Measurements from ENCODE around the gene DIP2B. TPM values are rescaled to one million over a fixed set of nuclear protein-coding genes. Genes with fewer than 3 reads are reported as not detected.
A peak's percentile ranks its signal among the peaks of the same experiment; 100 is the strongest.

Gene DIP2B
- total RNA-seq, 1 experiment from 2014 or later: 29.4 TPM

DNA sequence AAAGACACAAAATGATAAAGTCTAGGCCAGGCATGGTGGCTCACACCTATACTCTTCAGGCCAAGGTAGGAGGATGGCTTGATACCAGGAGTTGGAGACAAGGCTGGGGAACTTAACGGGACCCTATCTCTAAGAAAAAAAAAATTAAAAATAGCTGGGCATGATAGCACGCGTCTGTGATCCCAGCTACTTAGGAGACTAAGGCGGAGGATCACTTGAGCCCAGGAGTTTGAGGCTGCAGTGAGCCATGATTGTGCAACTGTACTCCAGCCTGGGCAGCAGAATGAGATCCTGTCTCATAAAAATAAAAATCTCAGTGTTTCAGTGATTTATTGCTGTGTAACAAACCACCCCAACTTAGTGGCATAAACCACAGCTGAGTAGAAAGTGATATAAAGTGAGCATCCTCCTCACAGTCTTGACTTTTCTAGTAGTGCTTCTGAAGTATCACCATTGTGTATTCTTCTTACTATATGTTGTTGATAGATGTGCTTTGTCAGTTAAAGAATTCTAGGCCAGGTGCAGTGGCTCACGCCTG is 248.5 kb downstream of the DIP2B start:
- H3K36me3 ChIP-seq (ENCODE audit: low read depth): no peaks in the 10 kb centered on the region
- no peaks in the 10 kb centered on the region; the same call in 1 of the 2 replicates for H4K20me1 ChIP-seq (ENCODE audit: insufficient read depth)
- no peak overlapping the region for H3K4me3 ChIP-seq
- DNase-seq: no peak
- no TSS peak for BruUV-seq (replicated peaks)
- H3K27ac ChIP-seq: no peak overlapping the region
- H3K9me3 ChIP-seq (ENCODE audit: insufficient read depth, low read depth): no peaks in the 10 kb centered on the region
- H3K9me2 ChIP-seq (ENCODE audit: insufficient read depth): no peaks in the 10 kb centered on the region
- H2AFZ ChIP-seq: no peak overlapping the region
- no peaks in the 10 kb centered on the region for H3K79me2 ChIP-seq (ENCODE audit: low read depth)
- H3F3A ChIP-seq (ENCODE audit: insufficient read depth, low read depth): peaks cover 7% of the 10 kb centered on the region; the same call in 1 of the 2 replicates
- TF ChIP-seq EZH2 (IDR thresholded peaks at IDR 0.05; ENCODE audit: low read depth): no peak
- TF ChIP-seq, protein P1, sequence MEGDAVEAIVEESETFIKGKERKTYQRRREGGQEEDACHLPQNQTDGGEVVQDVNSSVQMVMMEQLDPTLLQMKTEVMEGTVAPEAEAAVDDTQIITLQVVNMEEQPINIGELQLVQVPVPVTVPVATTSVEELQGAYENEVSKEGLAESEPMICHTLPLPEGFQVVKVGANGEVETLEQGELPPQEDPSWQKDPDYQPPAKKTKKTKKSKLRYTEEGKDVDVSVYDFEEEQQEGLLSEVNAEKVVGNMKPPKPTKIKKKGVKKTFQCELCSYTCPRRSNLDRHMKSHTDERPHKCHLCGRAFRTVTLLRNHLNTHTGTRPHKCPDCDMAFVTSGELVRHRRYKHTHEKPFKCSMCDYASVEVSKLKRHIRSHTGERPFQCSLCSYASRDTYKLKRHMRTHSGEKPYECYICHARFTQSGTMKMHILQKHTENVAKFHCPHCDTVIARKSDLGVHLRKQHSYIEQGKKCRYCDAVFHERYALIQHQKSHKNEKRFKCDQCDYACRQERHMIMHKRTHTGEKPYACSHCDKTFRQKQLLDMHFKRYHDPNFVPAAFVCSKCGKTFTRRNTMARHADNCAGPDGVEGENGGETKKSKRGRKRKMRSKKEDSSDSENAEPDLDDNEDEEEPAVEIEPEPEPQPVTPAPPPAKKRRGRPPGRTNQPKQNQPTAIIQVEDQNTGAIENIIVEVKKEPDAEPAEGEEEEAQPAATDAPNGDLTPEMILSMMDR (conservative IDR thresholded peaks at IDR 0.05): no peak
- no peak overlapping the region for H3K4me2 ChIP-seq
- intact Hi-C loops (cut with micrococcal nuclease; ENCODE audit: unreplicated experiment): no loop called here
- POLR2A ChIA-PET (ENCODE audit: unreplicated experiment): no interaction called here
- CTCF ChIA-PET: no interaction called here
- no peaks in the 10 kb centered on the region for H3K27me3 ChIP-seq (ENCODE audit: insufficient read depth, low read depth)
- H3K4me1 ChIP-seq (replicated peaks; ENCODE audit: insufficient read depth): no peaks in the 10 kb centered on the region

GRCh38 chr12:50763639-50764285 is 259.0 kb downstream of the DIP2B start, which contains the start of gene ATF1:
ATF1 (plus strand) TSS chr12:50764101; CDS start chr12:50780146, 16,045 bp downstream.
- peaks cover 6% of the 10 kb centered on the region; the same call in 1 of the 2 replicates for H4K20me1 ChIP-seq (ENCODE audit: insufficient read depth)
- peaks cover 62% of the 10 kb centered on the region for H3K79me2 ChIP-seq (ENCODE audit: low read depth)
- no peaks in the 10 kb centered on the region for H3K9me3 ChIP-seq (ENCODE audit: insufficient read depth, low read depth)
- no peaks in the 10 kb centered on the region for H3K36me3 ChIP-seq (ENCODE audit: low read depth)
- TF ChIP-seq, protein P1 (conservative IDR thresholded peaks at IDR 0.05): no peak
- no peak for TF ChIP-seq EZH2 (IDR thresholded peaks at IDR 0.05; ENCODE audit: low read depth)
- H3K27me3 ChIP-seq (ENCODE audit: insufficient read depth, low read depth): no peaks in the 10 kb centered on the region
- peaks cover 27% of the 10 kb centered on the region for H3K4me1 ChIP-seq (replicated peaks; ENCODE audit: insufficient read depth)
- peak within 1 kb of the TSS; percentile 92 for H3K27ac ChIP-seq
- no peaks in the 10 kb centered on the region for H3K9me2 ChIP-seq (ENCODE audit: insufficient read depth)
- H3K4me2 ChIP-seq: peak within 1 kb of the TSS; percentile 91
- ChIA-PET CTCF (interaction anchor here (0.6 to 2.4 kb wide), 3 partner anchors 223 to 1723 kb away, joined by 7 to 11 read pairs (median 7); no protein-coding TSS in a partner anchor), POLR2A (ENCODE audit: unreplicated experiment) (interaction anchor here (0.6 to 1.4 kb wide), 4 partner anchors 22 to 679 kb away, joined by 5 to 10 read pairs (median 8); no protein-coding TSS in a partner anchor)
- peak within 1 kb of the TSS; percentile 88 for H3K4me3 ChIP-seq
- H3F3A ChIP-seq (ENCODE audit: insufficient read depth, low read depth): peaks cover 14% of the 10 kb centered on the region; the same call in 1 of the 2 replicates
- intact Hi-C loops (cut with micrococcal nuclease; ENCODE audit: unreplicated experiment): loop anchor here (2.0 to 10.0 kb wide), 5 partner anchors 23 to 581 kb away; partner anchors contain the start of gene CELA1
- H2AFZ ChIP-seq: peak within 1 kb of the TSS; percentile 97
- DNase-seq: peak; percentile 79 to 86
- no TSS peak for BruUV-seq (replicated peaks)

DNA sequence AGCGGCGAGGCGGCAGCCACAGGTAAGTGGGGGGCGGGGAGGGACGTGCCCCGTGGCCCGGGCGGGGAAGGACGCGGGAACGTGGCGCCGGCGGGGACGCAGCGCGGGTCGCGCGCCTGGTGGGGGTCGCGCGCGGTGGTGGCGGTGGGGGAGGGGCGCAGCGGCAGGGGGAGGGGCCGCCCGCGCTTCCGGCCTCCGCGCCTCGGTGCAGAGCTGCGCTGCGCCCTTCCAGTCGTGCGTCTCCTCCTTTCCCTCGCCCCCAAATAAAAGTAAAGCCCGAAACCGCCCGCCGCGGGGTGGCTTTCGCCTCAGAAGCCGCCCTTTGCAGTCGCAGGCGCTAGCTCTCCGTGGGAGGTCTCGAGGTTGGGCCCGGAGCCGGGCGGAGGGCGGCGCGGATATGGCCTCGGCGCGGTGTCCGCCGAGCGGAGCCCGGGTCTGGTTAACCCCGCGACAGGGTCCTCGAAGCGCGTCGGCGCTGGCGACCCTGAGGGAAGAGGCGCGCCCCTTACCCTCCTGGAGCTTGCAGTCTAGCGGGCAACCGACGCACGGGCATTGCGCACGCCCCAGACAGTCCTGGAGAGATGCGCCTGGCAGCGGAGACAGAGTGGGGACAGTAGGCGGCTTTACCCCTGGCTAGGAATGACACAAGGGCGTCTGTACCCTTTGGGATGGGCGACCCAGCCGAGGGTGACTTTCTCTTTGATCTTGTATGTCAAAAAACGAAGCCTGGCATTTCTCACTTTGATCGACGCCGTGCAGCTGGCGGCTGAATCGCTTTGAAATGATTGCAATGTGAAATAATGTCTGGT is 259.7 kb downstream of the DIP2B start:
- Histone ChIP-seq H3K4me1 (replicated peaks; ENCODE audit: insufficient read depth) (peaks cover 31% of the 10 kb centered on the region), H3K27ac (peak overlapping the region; percentile 92), H2AFZ (peak overlapping the region; percentile 88), H3K4me2 (peak overlapping the region; percentile 91), H3K4me3 (peak overlapping the region; percentile 88), H3K36me3 (ENCODE audit: low read depth) (no peaks in the 10 kb centered on the region), H3K27me3 (ENCODE audit: insufficient read depth, low read depth) (no peaks in the 10 kb centered on the region), H3F3A (ENCODE audit: insufficient read depth, low read depth) (peaks cover 17% of the 10 kb centered on the region; the same call in 1 of the 2 replicates), H3K9me2 (ENCODE audit: insufficient read depth) (no peaks in the 10 kb centered on the region), H3K9me3 (ENCODE audit: insufficient read depth, low read depth) (no peaks in the 10 kb centered on the region), H3K79me2 (ENCODE audit: low read depth) (peaks cover 69% of the 10 kb centered on the region), H4K20me1 (ENCODE audit: insufficient read depth) (peaks cover 10% of the 10 kb centered on the region)
- BruUV-seq (replicated peaks): no TSS peak
- DNase-seq: no peak
- ChIA-PET POLR2A (ENCODE audit: unreplicated experiment) (interaction anchor here (0.7 to 1.4 kb wide), 4 partner anchors 22 to 318 kb away, joined by 3 to 8 read pairs (median 6); no protein-coding TSS in a partner anchor), CTCF (interaction anchor here (0.6 to 2.4 kb wide), 9 partner anchors 21 to 1723 kb away, joined by 3 to 12 read pairs (median 5); no protein-coding TSS in a partner anchor)
- no peak for TF ChIP-seq EZH2 (IDR thresholded peaks at IDR 0.05; ENCODE audit: low read depth)
- TF ChIP-seq, protein P1 (conservative IDR thresholded peaks at IDR 0.05): no peak
- intact Hi-C loops (cut with micrococcal nuclease; ENCODE audit: unreplicated experiment): loop anchor here (2.0 to 10.0 kb wide), 6 partner anchors 22 to 580 kb away; partner anchors contain the start of gene CELA1

Measured in PC-9 (cell line).